Epithelial cell of umbilical artery (primary cell): ENCODE results near the gene DMBT1. TPM values are rescaled to one million over a fixed set of nuclear protein-coding genes. Genes with fewer than 3 reads are reported as not detected.

Source experiments
- total RNA-seq: library from RNA; depleted of rRNA; stranded (reverse); fragments of >200 nt; gene quantifications from 2 replicates; pipeline ENCODE4 v1.2.3, GENCODE V29; 2014

DMBT1 gene
- under 0.01 TPM in 1 of 2 replicates, not detected in the other for total RNA-seq

GRCh38 chr10:122560279-122560804 is at the start of gene DMBT1:
DMBT1 (plus strand) TSS chr10:122560754; CDS start chr10:122560771, 17 bp downstream.

Other genes with a start within 250 kb of the DMBT1 start
- gene PLEKHA1, start 186.0 kb upstream of the DMBT1 start, total RNA-seq: 24.0 and 34.0 TPM in 2 replicates
- 0.65 TPM in 1 of 2 replicates, not detected in the other for gene ARMS2, start 106.1 kb upstream of the DMBT1 start, total RNA-seq
- gene HTRA1, start 99.2 kb upstream of the DMBT1 start, total RNA-seq: 31.6 and 93.9 TPM in 2 replicates
- gene C10orf120, start 139.1 kb downstream of the DMBT1 start, total RNA-seq: not detected in 2 replicates